ENCODE data around the gene LBR.
"Not testable (repeated sequence)": the region's sequence is repeated elsewhere in the genome, so short reads cannot be mapped to it uniquely, and the experiment has no call there.

The LBR gene

GRCh38 chr1:225427235-225428067 is at the start of gene LBR:
LBR (minus strand) TSS chr1:225428038; CDS start chr1:225424075, 3,963 bp downstream.
- no peak for FAIRE-seq

- no peak for FAIRE-seq
These were observed 49.6 kb upstream of the LBR start for GRCh38 chr1:225477296-225477911.

GRCh38 chr1:225476538-225476988 is 48.7 kb upstream of the LBR start:
- no peak for FAIRE-seq

GRCh38 chr1:225476100-225476511 is 48.3 kb upstream of the LBR start:
- no peak for FAIRE-seq

- FAIRE-seq: no peak
These were observed 47.4 kb upstream of the LBR start for GRCh38 chr1:225474986-225475820.

GRCh38 chr1:225474439-225474985 is 46.7 kb upstream of the LBR start:
- FAIRE-seq: no peak

GRCh38 chr1:225473676-225474438 is 46.0 kb upstream of the LBR start:
- FAIRE-seq: not testable (repeated sequence)

- not testable (repeated sequence) for FAIRE-seq
These were observed 45.4 kb upstream of the LBR start for GRCh38 chr1:225473266-225473665.

- no peak for FAIRE-seq
These were observed 43.8 kb upstream of the LBR start for GRCh38 chr1:225471453-225472301.

- no peak for FAIRE-seq
These were observed 43.2 kb upstream of the LBR start for GRCh38 chr1:225471109-225471452.

- no peak for FAIRE-seq
These were observed 42.6 kb upstream of the LBR start for GRCh38 chr1:225470211-225471108.

- FAIRE-seq: no peak
These were observed 41.2 kb upstream of the LBR start for GRCh38 chr1:225469051-225469450.

GRCh38 chr1:225468270-225469020 is 40.6 kb upstream of the LBR start:
- no peak for FAIRE-seq

- no peak for FAIRE-seq
These were observed 39.6 kb upstream of the LBR start for GRCh38 chr1:225467193-225468020.

GRCh38 chr1:225466848-225467192 is 39.0 kb upstream of the LBR start:
- no peak for FAIRE-seq

- no peak for FAIRE-seq
These were observed 38.1 kb upstream of the LBR start for GRCh38 chr1:225465793-225466517.

GRCh38 chr1:225464851-225465792 is 37.3 kb upstream of the LBR start:
- FAIRE-seq: no peak

Measured in G401.6 (cell line).